HG03064 (cell line): ENCODE measurements around the gene PLEKHN1.

Experiments used
- ATAC-seq: cut with Tn5 transposase; IDR thresholded peaks from one replicate; pipeline ENCODE4 v1.9.1; 2021; ENCODE audit warnings: low read depth; ENCODE audit not compliant: unreplicated experiment

PLEKHN1 gene

GRCh38 chr1:1020415-1021009 is 54.2 kb downstream of the PLEKHN1 start:
- peak; percentile 10 for ATAC-seq

GRCh38 chr1:1021010-1021919 is 55.0 kb downstream of the PLEKHN1 start:
- no peak for ATAC-seq

- no peak for ATAC-seq
Measured at GRCh38 chr1:1021920-1022259, 55.6 kb downstream of the PLEKHN1 start.

GRCh38 chr1:1022302-1023009 is 56.2 kb downstream of the PLEKHN1 start:
- no peak for ATAC-seq

GRCh38 chr1:1023700-1024099 is 57.4 kb downstream of the PLEKHN1 start:
- no peak for ATAC-seq

- no peak for ATAC-seq
Measured at GRCh38 chr1:1024149-1024770, 58.0 kb downstream of the PLEKHN1 start.

- no peak for ATAC-seq
Measured at GRCh38 chr1:1024771-1025699, 58.8 kb downstream of the PLEKHN1 start.
